IMR-90 (cell line): ENCODE data around the gene AVPR2.

ENCODE experiments used
- BHLHE40 ChIP-seq: fragments of 150-350 bp; IDR thresholded peaks from 2 replicates; pipeline ENCODE4 v1.6.1; 2016; ENCODE audit warnings: mild to moderate bottlenecking, low read depth, low read length
- MAFK ChIP-seq: IDR thresholded peaks from 2 replicates; pipeline ENCODE4 v1.6.1; 2012; ENCODE audit warnings: low read depth, low read length, improper control_type of control experiment
- POLR2A ChIP-seq: IDR thresholded peaks from 2 replicates; pipeline ENCODE4 v1.6.1; 2012; ENCODE audit warnings: mild to moderate bottlenecking, low read depth, low read length
- RCOR1 ChIP-seq: IDR thresholded peaks from 2 replicates; pipeline ENCODE4 v1.6.1; 2012; ENCODE audit warnings: mild to moderate bottlenecking, low read length, improper control_type of control experiment; ENCODE audit not compliant: insufficient replicate concordance
- TF ChIP-seq, protein P1 (sequence below): conservative IDR thresholded peaks from 2 replicates; pipeline ENCODE4 v1.5.1; 2012; ENCODE audit warnings: mild to moderate bottlenecking, low read depth, low read length, improper control_type of control experiment

DNA sequence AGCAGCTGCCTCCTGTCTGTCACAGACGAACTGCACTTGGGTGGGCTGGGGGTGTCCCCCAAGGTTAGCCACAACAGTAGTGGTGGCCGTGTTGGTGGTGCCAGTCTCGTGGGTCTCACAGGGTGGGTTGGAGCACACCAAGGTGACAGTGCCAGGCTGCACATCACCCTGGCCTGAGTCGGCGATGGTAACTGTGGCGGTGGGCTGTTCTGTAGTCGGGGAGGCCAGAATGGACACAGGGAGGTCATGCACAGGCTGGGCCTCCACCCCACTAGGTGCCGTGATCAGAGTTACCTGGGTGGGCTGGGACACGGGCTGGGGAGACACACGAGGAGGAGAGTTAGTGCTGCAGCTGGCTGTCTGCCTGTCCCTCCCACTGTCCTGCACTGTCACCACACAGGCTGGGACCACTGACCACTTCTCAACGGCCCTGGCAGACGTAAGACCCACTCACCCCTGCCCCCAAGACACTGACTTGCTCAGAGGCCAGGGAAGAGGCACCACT is 50.8 kb downstream of the AVPR2 start:
- TF ChIP-seq, protein P1, sequence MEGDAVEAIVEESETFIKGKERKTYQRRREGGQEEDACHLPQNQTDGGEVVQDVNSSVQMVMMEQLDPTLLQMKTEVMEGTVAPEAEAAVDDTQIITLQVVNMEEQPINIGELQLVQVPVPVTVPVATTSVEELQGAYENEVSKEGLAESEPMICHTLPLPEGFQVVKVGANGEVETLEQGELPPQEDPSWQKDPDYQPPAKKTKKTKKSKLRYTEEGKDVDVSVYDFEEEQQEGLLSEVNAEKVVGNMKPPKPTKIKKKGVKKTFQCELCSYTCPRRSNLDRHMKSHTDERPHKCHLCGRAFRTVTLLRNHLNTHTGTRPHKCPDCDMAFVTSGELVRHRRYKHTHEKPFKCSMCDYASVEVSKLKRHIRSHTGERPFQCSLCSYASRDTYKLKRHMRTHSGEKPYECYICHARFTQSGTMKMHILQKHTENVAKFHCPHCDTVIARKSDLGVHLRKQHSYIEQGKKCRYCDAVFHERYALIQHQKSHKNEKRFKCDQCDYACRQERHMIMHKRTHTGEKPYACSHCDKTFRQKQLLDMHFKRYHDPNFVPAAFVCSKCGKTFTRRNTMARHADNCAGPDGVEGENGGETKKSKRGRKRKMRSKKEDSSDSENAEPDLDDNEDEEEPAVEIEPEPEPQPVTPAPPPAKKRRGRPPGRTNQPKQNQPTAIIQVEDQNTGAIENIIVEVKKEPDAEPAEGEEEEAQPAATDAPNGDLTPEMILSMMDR, result no peak
- TF ChIP-seq POLR2A, result no peak
- no peak for TF ChIP-seq BHLHE40
- no peak for TF ChIP-seq RCOR1
- TF ChIP-seq MAFK, result no peak
